GM21786 (cell line): ENCODE measurements around the gene OXA1L.
"Not testable (repeated sequence)": the region's sequence is repeated elsewhere in the genome, so short reads cannot be mapped to it uniquely, and the experiment has no call there.

Experiments
- ATAC-seq: cut with Tn5 transposase; IDR thresholded peaks from one replicate; pipeline ENCODE4 v1.9.1; 2021; ENCODE audit not compliant: unreplicated experiment

OXA1L gene

GRCh38 chr14:22766457-22767322, at the start of gene OXA1L:
Gene OXA1L, plus strand, starts transcription at chr14:22766688. Its CDS starts 14 bp downstream, at chr14:22766702.
- peak; percentile 83 for ATAC-seq

DNA sequence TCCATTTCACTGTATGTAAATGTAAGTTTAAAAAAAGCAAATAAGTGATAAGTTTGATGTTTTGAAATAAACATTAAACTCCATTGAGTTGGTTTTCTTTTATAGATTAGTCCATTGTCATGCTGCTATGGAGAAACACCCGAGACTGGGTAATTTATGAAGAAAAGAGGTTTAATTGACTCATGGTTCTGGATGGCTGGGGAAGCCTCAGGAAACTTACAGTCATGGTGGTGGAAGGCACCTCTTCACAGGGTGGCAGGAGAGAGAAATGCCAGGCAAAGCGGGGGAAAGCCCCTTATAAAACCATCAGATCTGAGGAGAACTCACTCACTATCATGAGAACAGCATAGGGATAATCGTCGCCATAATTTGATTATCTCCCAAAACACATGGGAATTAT, 48.4 kb upstream of the OXA1L start:
- ATAC-seq = no peak

DNA sequence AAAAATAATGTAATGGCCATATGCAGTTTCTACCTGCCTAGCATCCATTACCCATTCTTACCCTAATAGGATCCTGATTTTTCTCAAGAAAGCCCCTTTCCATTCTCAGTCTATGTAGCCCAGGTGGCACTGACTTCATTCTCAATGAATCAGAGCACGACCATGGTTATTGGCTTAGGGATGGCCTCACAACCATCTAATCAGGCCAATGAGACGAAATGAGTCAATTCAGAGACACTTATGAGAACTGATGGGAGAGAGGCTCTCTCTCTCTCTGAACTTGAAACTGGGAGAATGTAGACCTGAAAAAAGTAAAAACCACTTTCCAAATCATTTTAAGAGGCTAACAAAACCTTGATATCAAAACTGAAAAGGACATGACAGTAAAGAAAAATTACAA, 45.3 kb upstream of the OXA1L start:
- no peak for ATAC-seq

GRCh38 chr14:22723815-22724214, 42.7 kb upstream of the OXA1L start:
- ATAC-seq = no peak

- not testable (repeated sequence) for ATAC-seq
Measured at GRCh38 chr14:22724847-22725246, 41.6 kb upstream of the OXA1L start.

GRCh38 chr14:22725374-22725773, 41.1 kb upstream of the OXA1L start:
- not testable (repeated sequence) for ATAC-seq

- no peak for ATAC-seq
Measured at GRCh38 chr14:22726012-22726411, 40.5 kb upstream of the OXA1L start.

DNA sequence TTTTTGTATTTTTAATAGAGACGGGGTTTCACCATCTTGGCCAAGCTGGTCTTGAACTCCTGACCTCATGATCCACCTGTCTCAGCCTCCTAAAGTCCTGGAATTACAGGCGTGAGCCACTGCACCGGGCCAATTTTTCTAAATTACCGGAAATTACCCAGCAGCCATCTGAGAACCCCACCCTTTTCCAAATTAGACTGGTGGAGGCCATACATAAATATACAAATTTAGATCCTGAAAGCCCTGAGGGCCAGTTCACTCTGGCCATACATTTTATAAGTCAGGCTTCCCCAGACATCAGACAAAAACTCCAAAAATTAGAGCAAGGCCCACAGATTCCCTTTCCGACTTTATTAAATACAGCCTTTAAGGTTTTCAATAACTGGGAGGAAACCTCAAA, 34.4 kb upstream of the OXA1L start:
- ATAC-seq = not testable (repeated sequence)

DNA sequence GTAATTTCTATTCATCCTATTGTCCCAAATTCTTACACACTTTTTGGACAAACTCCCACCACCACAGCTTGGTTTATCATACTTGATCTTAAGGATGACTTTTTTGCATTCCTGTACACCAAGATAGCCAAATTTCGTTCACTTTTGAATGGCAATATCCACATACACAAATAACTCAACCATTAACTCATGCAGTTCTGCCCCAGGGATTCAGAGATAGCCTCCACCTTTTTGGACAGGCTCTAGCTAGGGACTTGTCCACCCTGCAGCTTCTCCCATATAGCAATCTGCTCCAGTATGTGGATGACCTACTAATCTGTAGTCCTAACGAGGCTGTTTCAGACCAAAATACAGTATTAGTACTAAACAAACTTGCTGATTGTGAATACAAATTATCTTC, 32.7 kb upstream of the OXA1L start:
- no peak for ATAC-seq

- no peak for ATAC-seq
Measured at GRCh38 chr14:22735096-22735495, 31.4 kb upstream of the OXA1L start.

GRCh38 chr14:22736384-22736783, 30.1 kb upstream of the OXA1L start:
- ATAC-seq = not testable (repeated sequence)

GRCh38 chr14:22737052-22737451, 29.4 kb upstream of the OXA1L start:
- ATAC-seq = peak; percentile 81

DNA sequence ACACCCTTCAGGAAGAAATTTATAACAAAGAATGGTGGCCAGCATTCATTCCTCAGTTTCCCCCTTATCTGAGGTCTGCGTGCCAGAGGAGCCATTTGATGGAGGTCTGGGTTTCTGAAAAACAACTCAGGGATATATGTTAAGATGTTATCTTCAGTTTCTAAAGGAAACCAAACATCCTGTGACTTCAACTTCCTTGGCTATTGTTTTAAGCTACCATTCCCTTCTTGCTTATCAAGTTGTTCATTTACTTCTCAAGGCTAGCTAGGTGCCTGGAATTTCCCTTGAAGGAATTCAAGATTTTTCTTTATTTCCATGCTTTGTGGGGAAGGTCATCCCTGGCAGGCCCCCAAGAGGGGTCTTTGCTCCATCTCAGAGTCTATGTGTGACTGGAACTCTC, 27.1 kb upstream of the OXA1L start:
- no peak for ATAC-seq

DNA sequence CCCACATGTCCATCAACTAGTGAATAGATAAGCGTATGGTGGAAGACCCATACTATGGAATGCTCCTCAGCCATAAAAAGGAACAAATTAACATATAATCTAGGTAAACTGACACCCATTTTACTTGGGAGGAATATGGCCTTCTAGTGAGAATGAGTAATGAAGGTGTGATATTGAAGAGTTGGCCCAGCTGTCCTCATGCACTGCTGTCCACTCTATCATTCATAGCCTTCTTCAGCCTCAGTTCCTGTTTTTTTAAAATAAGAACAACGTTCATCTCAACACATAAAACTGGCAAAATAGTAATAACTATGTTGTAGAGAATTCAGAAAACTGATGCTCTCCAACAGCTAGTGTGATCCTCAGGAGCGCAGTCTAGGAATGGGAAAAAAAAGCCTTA, 26.5 kb upstream of the OXA1L start:
- no peak for ATAC-seq

- ATAC-seq = no peak
Measured at GRCh38 chr14:22747769-22748168, 18.7 kb upstream of the OXA1L start.

DNA sequence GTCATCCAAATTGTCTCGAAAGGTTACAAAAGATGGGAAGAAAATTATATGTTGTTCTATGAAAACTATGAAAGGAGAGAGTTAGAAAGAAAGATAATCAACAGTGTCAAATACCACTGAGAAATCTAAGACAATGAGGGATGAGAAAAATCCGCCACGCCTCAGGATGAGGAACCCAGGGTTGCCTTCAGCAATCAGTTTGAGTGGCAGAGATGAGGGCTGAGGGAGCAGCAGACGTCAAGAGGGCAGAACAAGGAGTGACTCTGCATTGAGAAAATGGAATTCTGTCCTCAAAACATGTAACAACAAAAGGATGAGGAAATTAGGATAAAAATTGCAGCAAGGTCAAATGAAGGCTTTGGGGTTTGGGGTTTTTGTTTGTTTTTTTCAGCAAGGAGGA, 18.3 kb upstream of the OXA1L start:
- no peak for ATAC-seq

DNA sequence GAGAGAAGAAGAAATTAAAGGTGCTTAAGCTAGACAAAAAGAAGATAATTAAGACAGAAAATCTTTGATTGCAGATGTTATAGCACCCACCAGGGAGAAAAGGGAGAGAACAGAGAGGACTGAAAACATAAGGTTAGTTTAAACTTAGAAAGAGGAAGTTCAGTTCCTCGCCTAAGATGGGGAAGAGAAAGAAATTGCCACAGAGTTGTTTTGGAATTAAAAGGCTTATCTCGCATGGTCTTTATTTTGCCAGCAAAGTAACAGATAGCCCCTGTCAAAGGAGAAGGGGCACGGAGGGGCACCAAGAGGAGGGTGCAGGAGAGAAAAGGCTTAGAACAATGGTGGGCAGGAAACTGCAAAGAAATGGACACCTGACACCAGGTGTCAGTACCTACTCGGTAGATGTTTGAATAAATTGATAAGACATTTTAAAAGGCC, 17.8 kb upstream of the OXA1L start:
- no peak for ATAC-seq

- no peak for ATAC-seq
Measured at GRCh38 chr14:22752422-22752821, 14.1 kb upstream of the OXA1L start.

DNA sequence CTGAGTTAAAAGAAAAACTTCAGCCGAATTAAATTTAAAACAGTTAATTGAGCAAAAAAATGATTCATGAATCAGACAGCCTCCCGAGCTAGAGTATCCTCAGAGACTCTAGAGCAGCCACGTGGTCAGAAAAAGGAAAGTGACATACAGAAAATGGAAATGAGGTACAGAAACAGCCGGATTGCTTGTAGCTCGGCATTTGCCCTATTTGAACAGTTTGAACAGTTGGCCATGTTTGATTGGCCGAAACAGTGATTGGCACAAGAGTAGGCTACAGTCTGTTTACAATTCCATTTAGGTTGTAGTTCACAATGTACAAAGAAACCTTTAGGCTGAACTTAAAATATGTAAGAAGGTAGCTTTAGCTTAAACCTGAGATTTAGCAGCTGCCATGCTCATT, 12.9 kb upstream of the OXA1L start:
- no peak for ATAC-seq

DNA sequence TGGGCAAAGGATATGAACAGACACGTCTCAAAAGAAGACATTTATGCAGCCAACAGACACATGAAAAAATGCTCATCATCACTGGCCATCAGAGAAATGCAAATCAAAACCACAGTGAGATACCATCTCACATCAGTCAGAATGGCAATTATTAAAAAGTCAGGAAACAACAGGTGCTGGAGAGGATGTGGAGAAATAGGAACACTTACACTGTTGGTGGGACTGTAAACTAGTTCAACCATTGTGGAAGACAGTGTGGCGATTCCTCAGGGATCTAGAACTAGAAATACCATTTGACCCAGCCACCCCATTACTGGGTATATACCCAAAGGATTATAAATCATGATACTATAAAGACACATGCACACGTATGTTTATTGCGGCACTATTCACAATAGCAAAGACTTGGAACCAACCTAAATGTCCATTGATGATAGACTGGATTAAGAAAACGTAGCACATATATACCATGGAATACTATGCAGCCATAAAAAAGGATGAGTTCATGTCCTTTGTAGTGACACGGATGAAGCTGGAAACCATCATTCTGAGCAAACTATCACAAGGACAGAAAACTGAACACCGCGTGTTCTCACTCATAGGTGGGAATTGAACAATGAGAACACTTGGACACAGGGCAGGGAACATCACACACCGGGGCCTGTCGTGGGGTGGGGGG, 8.4 kb upstream of the OXA1L start:
- ATAC-seq = not testable (repeated sequence)

- ATAC-seq = no peak
Measured at GRCh38 chr14:22761734-22762133, 4.8 kb upstream of the OXA1L start.

DNA sequence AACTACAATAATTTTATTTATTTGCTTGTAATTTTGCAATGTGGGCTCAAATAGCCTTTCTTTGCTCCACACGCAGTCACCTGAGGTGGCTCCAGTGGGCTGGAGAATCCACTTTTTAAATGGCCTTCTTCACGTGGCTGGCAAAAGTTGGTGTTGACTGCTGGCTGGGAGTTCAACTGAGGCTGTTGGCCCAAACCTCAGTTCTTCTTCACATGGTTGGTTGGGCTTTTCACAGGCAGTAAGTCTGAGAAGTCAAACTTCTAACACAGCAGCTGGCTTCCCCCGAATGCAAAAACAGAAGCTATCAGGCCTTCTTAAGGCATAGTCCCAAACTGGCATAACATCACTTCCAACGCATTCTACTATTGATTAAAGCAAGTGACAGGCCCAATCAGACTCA, 2.1 kb upstream of the OXA1L start:
- no peak for ATAC-seq

GRCh38 chr14:22767323-22767589, 768 bp downstream of the OXA1L start:
- ATAC-seq = no peak
